H1 (cell line): ENCODE results near the gene CXCL1. TPM values are rescaled to one million over a fixed set of nuclear protein-coding genes. Genes with fewer than 3 reads are reported as not detected.

Experiments
- CTCF ChIA-PET: fragments of 300-600 bp; sonication (Branson Sonifier 250); formaldehyde crosslinking; loops from one replicate; lab custom pipeline; 2021; ENCODE audit not compliant: partially characterized antibody; lab: Charles Lee
- POLR2A ChIA-PET: fragments of 300-600 bp; sonication (Branson Sonifier 250); formaldehyde crosslinking; loops from one replicate; lab custom pipeline; 2021; ENCODE audit warnings: inconsistent platforms; ENCODE audit not compliant: partially characterized antibody; lab: Charles Lee
- DNase-seq, 2 experiments: peaks; one replicate each; pipeline versions ENCODE4 v3.0.0 to v3.0.0-alpha.2; 2010 to 2022; ENCODE audit warnings: low spot score in 2 of 2, low read depth in 1 of 2, mixed read lengths in 1 of 2
- FAIRE-seq: peaks from 2 replicates; lab custom pipeline; 2011; peaks lifted over from hg19 to GRCh38; lab: Jason Lieb, UNC
- H2AFZ ChIP-seq: 2 replicates; pipeline ENCODE4 v1.8.1; 2012; ENCODE audit warnings: low read length, inconsistent platforms
- H2AK5ac ChIP-seq: 2 replicates; pipeline ENCODE4 v1.6.1; 2013; ENCODE audit warnings: low read depth, low read length
- H2BK120ac ChIP-seq: replicated peaks from 2 replicates; pipeline ENCODE3; 2013; ENCODE audit warnings: low read depth, low read length, inconsistent platforms
- H2BK12ac ChIP-seq: 2 replicates; pipeline ENCODE4 v1.6.1; 2013; ENCODE audit warnings: low read depth, low read length
- H2BK15ac ChIP-seq: 2 replicates; pipeline ENCODE4 v1.6.1; 2013; ENCODE audit warnings: low read length
- H2BK20ac ChIP-seq: 2 replicates; pipeline ENCODE4 v1.6.1; 2013; ENCODE audit warnings: low read length
- H2BK5ac ChIP-seq: 2 replicates; pipeline ENCODE4 v1.6.1; 2013; ENCODE audit warnings: low read depth, low read length
- H3K14ac ChIP-seq: 2 replicates; pipeline ENCODE4 v1.6.1; 2013; ENCODE audit warnings: inconsistent platforms; ENCODE audit not compliant: insufficient read length
- H3K18ac ChIP-seq: 2 replicates; pipeline ENCODE4 v1.6.1; 2013; ENCODE audit warnings: low read length; ENCODE audit errors: extremely low read depth
- H3K23ac ChIP-seq: 2 replicates; pipeline ENCODE4 v1.6.1; 2013; ENCODE audit warnings: inconsistent platforms; ENCODE audit not compliant: insufficient read length
- H3K23me2 ChIP-seq: 2 replicates; pipeline ENCODE4 v1.6.1; 2013; ENCODE audit warnings: low read depth, low read length
- H3K27ac ChIP-seq: 2 replicates; pipeline ENCODE4 v1.6.1; 2011; ENCODE audit warnings: low read depth, low read length, inconsistent platforms
- H3K27me3 ChIP-seq, 4 experiments: replicated peaks in 1 of 4; 1 replicate in 1 of 4; 2 replicates in 3 of 4; pipeline versions ENCODE4 v1.6.1 to v1.8.1; 2011 to 2013; ENCODE audit warnings: low read length in 3 of 4, mild to moderate bottlenecking in 3 of 4, inconsistent platforms in 2 of 4, mixed read lengths in 2 of 4, moderate library complexity in 1 of 4; ENCODE audit not compliant: control insufficient read depth in 3 of 4, insufficient read depth in 3 of 4; ENCODE audit errors: extremely low read depth in 1 of 4
- H3K36me3 ChIP-seq, 4 experiments: 2 replicates each; pipeline versions ENCODE4 v1.6.1 to v1.8.1; 2011 to 2013; ENCODE audit warnings: mild to moderate bottlenecking in 4 of 4, low read length in 3 of 4, moderate library complexity in 2 of 4, control low read depth in 1 of 4, inconsistent platforms in 1 of 4; ENCODE audit not compliant: insufficient read depth in 4 of 4, control insufficient read depth in 2 of 4
- H3K4ac ChIP-seq: replicated peaks from 2 replicates; pipeline ENCODE3; 2013; ENCODE audit warnings: low read length, low read depth, mixed read lengths, inconsistent platforms; ENCODE audit not compliant: insufficient read length
- H3K4me1 ChIP-seq, 4 experiments: replicated peaks in 1 of 4; 1 replicate in 1 of 4; 2 replicates in 3 of 4; pipeline versions ENCODE4 v1.6.1 to v1.8.1; 2011 to 2013; ENCODE audit warnings: low read length in 3 of 4, inconsistent platforms in 2 of 4, mixed read lengths in 1 of 4; ENCODE audit not compliant: insufficient read depth in 4 of 4, control insufficient read depth in 3 of 4
- H3K4me2 ChIP-seq, 2 experiments: 2 replicates each; pipeline versions ENCODE4 v1.6.1 to v1.8.1; 2011 to 2013; ENCODE audit warnings: low read depth in 2 of 2, low read length in 2 of 2, control low read depth in 1 of 2, inconsistent platforms in 1 of 2, mild to moderate bottlenecking in 1 of 2; ENCODE audit not compliant: insufficient read depth in 1 of 2
- H3K4me3 ChIP-seq, 4 experiments: fragments of 200-600, 300-600 bp in 1 of 4; sonication (generic), shearing (Covaris generic), sonication (Bioruptor Twin) in 1 of 4; 2 replicates each; pipeline versions ENCODE4 v1.5.1 to v1.8.1; 2011 to 2016; ENCODE audit warnings: low read length in 4 of 4, low read depth in 3 of 4, control low read depth in 2 of 4, inconsistent platforms in 2 of 4, mild to moderate bottlenecking in 2 of 4, mixed read lengths in 1 of 4, moderate library complexity in 1 of 4; ENCODE audit not compliant: insufficient read depth in 2 of 4; ENCODE audit errors: extremely low read depth in 1 of 4
- H3K56ac ChIP-seq: replicated peaks from 2 replicates; pipeline ENCODE3; 2013; ENCODE audit warnings: low read depth, mild to moderate bottlenecking, mixed read lengths, low read length, inconsistent platforms; ENCODE audit not compliant: insufficient read length
- H3K79me1 ChIP-seq: 2 replicates; pipeline ENCODE4 v1.6.1; 2013; ENCODE audit warnings: low read depth, low read length, control low read depth
- H3K79me2 ChIP-seq, 2 experiments: 2 replicates each; pipeline versions ENCODE4 v1.6.1 to v1.8.1; 2012 to 2013; ENCODE audit warnings: low read length in 2 of 2, mild to moderate bottlenecking in 2 of 2, inconsistent platforms in 1 of 2; ENCODE audit not compliant: insufficient read depth in 2 of 2, control insufficient read depth in 1 of 2
- H3K9ac ChIP-seq, 4 experiments: replicated peaks in 1 of 4; 1 replicate in 1 of 4; 2 replicates in 3 of 4; pipeline versions ENCODE4 v1.6.1 to v1.8.1; 2011 to 2013; ENCODE audit warnings: low read depth in 3 of 4, low read length in 3 of 4, control low read depth in 2 of 4, mild to moderate bottlenecking in 2 of 4, moderate library complexity in 2 of 4, inconsistent platforms in 1 of 4; ENCODE audit errors: extremely low read depth in 1 of 4
- H3K9me3 ChIP-seq, 2 experiments: 2 replicates each; pipeline versions ENCODE4 v1.6.1 to v1.8.1; 2012 to 2013; ENCODE audit warnings: mild to moderate bottlenecking in 2 of 2, moderate library complexity in 2 of 2, control low read depth in 1 of 2, inconsistent platforms in 1 of 2, low read depth in 1 of 2, low read length in 1 of 2, mixed read lengths in 1 of 2; ENCODE audit not compliant: insufficient read depth in 2 of 2
- H4K20me1 ChIP-seq, 2 experiments: replicated peaks in 1 of 2; 2 replicates each; pipeline versions ENCODE3 to v1.8.1; 2011 to 2013; ENCODE audit warnings: inconsistent platforms in 2 of 2, low read length in 2 of 2, mild to moderate bottlenecking in 1 of 2; ENCODE audit not compliant: insufficient read depth in 2 of 2, control insufficient read depth in 1 of 2
- H4K5ac ChIP-seq: 2 replicates; pipeline ENCODE4 v1.6.1; 2013; ENCODE audit warnings: low read length, low read depth, mixed read lengths, inconsistent platforms; ENCODE audit not compliant: insufficient read length
- H4K8ac ChIP-seq: 2 replicates; pipeline ENCODE4 v1.8.0; 2013; ENCODE audit warnings: mild to moderate bottlenecking, moderate library complexity, low read length, inconsistent platforms; ENCODE audit not compliant: insufficient read depth; ENCODE audit errors: extremely low read depth
- H4K91ac ChIP-seq: replicated peaks from 2 replicates; pipeline ENCODE3; 2013; ENCODE audit warnings: low read length, mixed read lengths, inconsistent platforms; ENCODE audit not compliant: insufficient read length
- BCL11A ChIP-seq, 2 experiments: IDR thresholded peaks; one replicate each; pipeline ENCODE4 v1.6.1; 2011; ENCODE audit warnings: low read depth in 2 of 2, low read length in 2 of 2, mild to moderate bottlenecking in 2 of 2
- EGR1 ChIP-seq: IDR thresholded peaks from 2 replicates; pipeline ENCODE4 v1.6.1; 2011; ENCODE audit warnings: low read depth, low read length, borderline replicate concordance
- JUN ChIP-seq: IDR thresholded peaks from 2 replicates; pipeline ENCODE4 v1.6.1; 2011; ENCODE audit warnings: low read depth, mild to moderate bottlenecking, improper control_type of control experiment, low read length
- MAFK ChIP-seq: IDR thresholded peaks from 2 replicates; pipeline ENCODE4 v1.6.1; 2012; ENCODE audit warnings: low read depth, mild to moderate bottlenecking, improper control_type of control experiment, low read length
- NANOG ChIP-seq: IDR thresholded peaks from 2 replicates; pipeline ENCODE4 v1.6.1; 2011; ENCODE audit warnings: low read length, low read depth, mild to moderate bottlenecking, inconsistent platforms; ENCODE audit not compliant: insufficient read depth, poor library complexity, severe bottlenecking
- NRF1 ChIP-seq: IDR thresholded peaks from 2 replicates; pipeline ENCODE4 v1.6.1; 2011; ENCODE audit warnings: mild to moderate bottlenecking, low read depth, low read length, improper control_type of control experiment
- POLR2A ChIP-seq, 2 experiments: IDR thresholded peaks; 1 replicate in 1 of 2; 2 replicates in 1 of 2; pipeline ENCODE4 v1.6.1; 2011; ENCODE audit warnings: low read depth in 2 of 2, low read length in 2 of 2, mild to moderate bottlenecking in 2 of 2; ENCODE audit errors: control extremely low read depth in 1 of 2
- POU5F1 ChIP-seq: IDR thresholded peaks from 2 replicates; pipeline ENCODE4 v1.6.1; 2011; ENCODE audit warnings: low read depth, mild to moderate bottlenecking, low read length, moderate library complexity
- RNF2 ChIP-seq: fragments of 200-900, 300-1000 bp; sonication (generic); IDR thresholded peaks from 2 replicates; pipeline ENCODE4 v1.7.1; 2016; ENCODE audit warnings: borderline replicate concordance, low read depth, mild to moderate bottlenecking, antibody characterized with exemption, low read length; ENCODE audit not compliant: poor library complexity, severe bottlenecking; ENCODE audit errors: missing control alignments
- RXRA ChIP-seq: IDR thresholded peaks from 2 replicates; pipeline ENCODE4 v1.6.1; 2011; ENCODE audit warnings: low read depth, mild to moderate bottlenecking, low read length, moderate library complexity; ENCODE audit not compliant: insufficient read depth
- SP2 ChIP-seq: IDR thresholded peaks from 2 replicates; pipeline ENCODE4 v1.6.1; 2012; ENCODE audit warnings: mild to moderate bottlenecking, low read length, inconsistent platforms
- WGBS, 2 experiments: shearing (Covaris generic) in 1 of 2; methylation state at CpG; one replicate each; pipeline versions ENCODE4 v1.1.6 to v1.1.7; 2013 to 2015; ENCODE audit warnings: low lambda C conversion rate in 2 of 2, mixed read lengths in 2 of 2, inconsistent platforms in 1 of 2, low coverage in 1 of 2, missing lambda C conversion rate in 1 of 2; ENCODE audit not compliant: insufficient replicate concordance in 2 of 2, insufficient coverage in 1 of 2, insufficient read length in 1 of 2; ENCODE audit errors: extremely low coverage in 1 of 2, missing lambda C conversion rate in 1 of 2; 5-methylcytosine and 5-hydroxymethylcytosine counted together
- polyA plus RNA-seq, 7 experiments: library from polyadenylated mRNA; depleted of rRNA in 3 of 7; stranded (reverse) in 5 of 7; unstranded in 2 of 7; fragments of >200 nt in 5 of 7; fragments of 200-250 nt in 2 of 7; gene quantifications; 1 replicate in 5 of 7; 2 replicates in 1 of 7; 4 replicates in 1 of 7; pipeline versions ENCODE4 v1.2.1 to v1.2.3, GENCODE V29; 2011 to 2013; ENCODE audit warnings: missing spikeins in 2 of 7, mixed read lengths in 2 of 7
- total RNA-seq: library from RNA; stranded (reverse); fragmentation: NEBNext Ultra II Directional; extraction: Animal tissue kit (Norgen Biotek cat#: 25700); gene quantifications from 2 replicates; pipeline ENCODE4 v1.2.1, GENCODE V29; 2021
- TF ChIP-seq, protein P1 (sequence below): IDR thresholded peaks from 2 replicates; pipeline ENCODE4 v1.6.1; 2012; ENCODE audit warnings: inconsistent platforms
- TF ChIP-seq, protein P2 (sequence below): IDR thresholded peaks from 2 replicates; pipeline ENCODE4 v1.6.1; 2011; ENCODE audit warnings: low read length, improper control_type of control experiment

Gene CXCL1
- total and polyA plus RNA-seq, 2 of the 8 experiments (the other 6 are each of a cell fraction or from before 2014, with no cell fraction given) = 0.77 to 0.80 TPM

DNA sequence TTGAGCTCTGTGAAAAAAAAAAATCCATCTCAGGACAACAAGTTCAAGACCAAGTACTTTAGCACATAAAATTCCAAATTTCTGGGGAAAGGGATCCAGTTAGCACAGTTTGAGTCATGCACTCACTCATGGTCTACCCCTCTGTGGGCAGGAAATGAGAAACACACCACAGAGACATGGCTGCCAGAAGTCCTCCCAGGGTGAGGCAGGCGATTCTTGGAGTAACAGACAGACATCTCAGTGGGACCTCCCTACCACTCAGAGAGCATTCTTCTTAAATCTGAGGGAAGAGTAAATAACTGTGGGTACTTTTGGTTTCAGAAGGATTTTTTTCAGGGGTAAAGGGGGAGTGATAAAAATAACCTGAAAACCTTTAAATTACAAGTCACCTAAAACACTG lies 14.1 kb downstream of the CXCL1 start:
- Histone ChIP-seq H3K79me1 (no peaks in the 10 kb centered on the region), H2BK20ac (no peak overlapping the region), H2AFZ (no peak overlapping the region), H3K27me3 (no peaks in the 10 kb centered on the region), H3K14ac (no peak overlapping the region), H2BK12ac (no peak overlapping the region), H3K23ac (no peak overlapping the region), H2BK120ac (no peak overlapping the region), H2BK5ac (no peak overlapping the region), H3K79me2 (no peaks in the 10 kb centered on the region), H3K4me1 (no peaks in the 10 kb centered on the region), H4K20me1 (no peaks in the 10 kb centered on the region), H3K4me2 (no peak overlapping the region), H3K9ac (no peak overlapping the region), H3K18ac (no peak overlapping the region), H2BK15ac (no peak overlapping the region), H3K56ac (no peak overlapping the region), H4K91ac (no peak overlapping the region), H3K4ac (no peak overlapping the region), H3K27ac (no peak overlapping the region), H4K8ac (no peak overlapping the region), H2AK5ac (no peak overlapping the region), H4K5ac (no peak overlapping the region), H3K9me3 (no peaks in the 10 kb centered on the region), H3K23me2 (no peaks in the 10 kb centered on the region), H3K4me3 (no peak overlapping the region), H3K36me3 (no peaks in the 10 kb centered on the region)
- POLR2A ChIA-PET = no interaction called here
- DNase-seq (no peak), FAIRE-seq (no peak)
- CTCF ChIA-PET = interaction anchor here (1.4 kb wide), 1 partner anchor 154 kb away, joined by 6 read pairs; no protein-coding TSS in a partner anchor
- 81% methylated on average over 1 of the region's 1 CpG; no CpG with 5 or more reads in 1 of the 2 experiments for WGBS, 2 experiments
- TF ChIP-seq RNF2 (no peak), NRF1 (no peak), SP2 (no peak), MAFK (no peak), EGR1 (no peak), RXRA (no peak), NANOG (no peak), JUN (no peak), POU5F1 (no peak), POLR2A (IDR thresholded peaks at IDR 0.05; ENCODE audit: control extremely low read depth in 1 of 2, low read depth in 2 of 2, low read length in 2 of 2) (no peak), BCL11A (IDR thresholded peaks at IDR 0.05; ENCODE audit: low read depth in 2 of 2, low read length in 2 of 2) (no peak)
- TF ChIP-seq, protein P1, sequence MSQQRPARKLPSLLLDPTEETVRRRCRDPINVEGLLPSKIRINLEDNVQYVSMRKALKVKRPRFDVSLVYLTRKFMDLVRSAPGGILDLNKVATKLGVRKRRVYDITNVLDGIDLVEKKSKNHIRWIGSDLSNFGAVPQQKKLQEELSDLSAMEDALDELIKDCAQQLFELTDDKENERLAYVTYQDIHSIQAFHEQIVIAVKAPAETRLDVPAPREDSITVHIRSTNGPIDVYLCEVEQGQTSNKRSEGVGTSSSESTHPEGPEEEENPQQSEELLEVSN = no peak
- TF ChIP-seq, protein P2, sequence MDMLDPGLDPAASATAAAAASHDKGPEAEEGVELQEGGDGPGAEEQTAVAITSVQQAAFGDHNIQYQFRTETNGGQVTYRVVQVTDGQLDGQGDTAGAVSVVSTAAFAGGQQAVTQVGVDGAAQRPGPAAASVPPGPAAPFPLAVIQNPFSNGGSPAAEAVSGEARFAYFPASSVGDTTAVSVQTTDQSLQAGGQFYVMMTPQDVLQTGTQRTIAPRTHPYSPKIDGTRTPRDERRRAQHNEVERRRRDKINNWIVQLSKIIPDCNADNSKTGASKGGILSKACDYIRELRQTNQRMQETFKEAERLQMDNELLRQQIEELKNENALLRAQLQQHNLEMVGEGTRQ = no peak
